ENCODE data around the gene BET1.
A peak's percentile ranks its signal among the peaks of the same experiment; 100 is the strongest.
"Not testable (repeated sequence)": the region's sequence is repeated elsewhere in the genome, so short reads cannot be mapped to it uniquely, and the experiment has no call there.

Gene BET1, protein sequence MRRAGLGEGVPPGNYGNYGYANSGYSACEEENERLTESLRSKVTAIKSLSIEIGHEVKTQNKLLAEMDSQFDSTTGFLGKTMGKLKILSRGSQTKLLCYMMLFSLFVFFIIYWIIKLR

DNA sequence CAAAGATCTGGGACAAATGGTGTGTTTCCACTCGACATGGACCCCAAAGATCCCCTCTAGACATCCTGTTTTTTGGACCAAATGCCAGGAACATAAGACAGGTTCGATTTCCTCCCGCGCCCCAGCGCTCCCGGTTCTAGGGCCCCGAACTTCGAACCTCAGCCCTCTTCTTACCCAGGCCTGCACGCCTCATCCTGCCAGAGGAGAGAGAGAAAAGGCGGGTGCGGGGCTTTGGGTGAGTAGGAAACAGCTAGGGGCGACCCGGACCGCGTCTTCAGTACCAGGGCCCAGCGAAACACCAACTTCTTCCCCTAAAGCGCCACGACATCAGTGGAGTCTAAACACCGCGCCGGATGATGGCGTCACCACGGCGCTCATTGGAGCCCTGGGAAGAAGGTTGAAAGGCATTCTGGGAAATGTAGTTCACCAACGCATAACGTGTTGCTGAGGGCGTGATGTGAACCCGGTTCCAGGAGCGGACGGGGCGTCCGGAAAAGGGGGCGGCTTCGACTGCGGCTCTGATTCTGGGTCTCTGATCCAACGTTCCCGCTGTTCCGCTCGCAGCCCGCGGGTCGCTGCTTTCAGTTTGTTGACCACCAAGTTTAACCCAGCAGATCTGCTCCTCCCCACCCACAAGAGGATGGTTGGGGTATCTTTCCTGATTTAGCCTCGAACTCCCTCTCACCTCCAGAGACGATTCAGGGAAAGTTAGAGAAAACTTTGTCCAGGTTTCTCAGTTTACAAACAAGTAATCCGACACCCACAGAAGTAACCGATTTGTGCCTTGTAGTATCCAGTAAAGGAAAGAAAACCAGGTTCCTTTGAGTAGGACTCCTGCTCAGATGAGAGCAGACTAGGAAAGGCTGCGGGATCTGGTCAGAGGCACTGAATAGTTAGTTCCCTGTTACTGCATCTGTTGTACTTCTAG is at the start of gene BET1:
Gene BET1, minus strand, starts transcription at position 332 of the 928 bp plus-strand sequence. Its CDS starts 139 bp downstream, at position 193.
- H3K4me3 ChIP-seq (ENCODE audit: low read depth, low read length): peak within 1 kb of the TSS; percentile 90

DNA sequence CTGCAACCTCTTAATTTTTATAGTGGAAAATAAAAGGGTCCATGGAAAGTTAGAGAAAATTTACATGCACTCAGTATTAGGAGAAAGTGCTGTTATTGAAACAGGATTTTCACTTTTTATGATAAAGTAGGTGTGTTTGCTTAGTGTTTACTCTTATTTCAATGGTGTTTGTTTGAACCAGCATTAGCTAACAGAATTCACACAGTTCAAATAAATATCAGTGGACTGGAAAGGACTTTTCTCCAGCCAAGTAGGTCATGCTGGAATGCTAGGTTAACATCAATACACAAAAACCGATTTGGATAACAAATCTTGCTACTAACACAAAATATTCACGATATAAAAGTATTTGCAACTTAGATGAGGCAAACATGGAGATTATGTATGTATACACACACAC is 49.4 kb upstream of the BET1 start:
- no peak overlapping the region for H3K4me3 ChIP-seq (ENCODE audit: low read depth, low read length)

DNA sequence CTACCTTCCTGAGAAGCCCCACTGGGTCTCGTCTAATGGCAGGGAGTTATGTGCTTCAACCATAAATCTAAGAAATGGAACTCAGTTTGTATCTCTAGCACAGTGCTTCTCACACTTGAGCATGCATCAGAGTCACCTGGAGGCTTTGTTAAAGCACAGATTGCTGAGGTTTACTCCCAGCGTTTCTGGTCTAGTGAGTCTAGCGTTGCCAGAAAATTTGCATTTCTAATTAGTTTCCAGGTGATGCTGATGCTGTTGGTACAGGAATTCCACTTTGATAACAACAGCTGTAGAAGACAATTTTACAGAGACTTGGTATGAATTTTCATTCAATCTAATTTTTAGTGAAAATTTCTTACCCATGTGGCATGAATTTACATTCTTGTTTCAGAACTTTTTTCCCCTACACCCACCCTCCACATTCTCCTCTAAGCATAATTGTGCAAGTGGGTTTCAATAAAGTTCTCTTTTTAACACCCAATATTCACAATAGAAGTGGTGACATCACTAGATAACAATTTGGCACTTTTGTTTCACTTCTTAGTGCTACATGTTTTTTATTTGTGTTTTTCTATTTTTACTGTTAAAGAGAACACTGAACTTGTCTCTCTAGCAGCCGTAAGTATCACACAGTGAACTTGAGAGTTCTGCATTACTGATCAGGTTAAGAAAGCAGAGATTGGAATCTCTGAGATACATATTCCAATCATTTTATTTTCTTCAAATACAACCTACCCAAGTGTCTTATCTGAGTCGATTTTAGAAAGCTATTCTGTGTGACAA is 48.4 kb upstream of the BET1 start:
- H3K4me3 ChIP-seq (ENCODE audit: low read depth, low read length): no peak overlapping the region

DNA sequence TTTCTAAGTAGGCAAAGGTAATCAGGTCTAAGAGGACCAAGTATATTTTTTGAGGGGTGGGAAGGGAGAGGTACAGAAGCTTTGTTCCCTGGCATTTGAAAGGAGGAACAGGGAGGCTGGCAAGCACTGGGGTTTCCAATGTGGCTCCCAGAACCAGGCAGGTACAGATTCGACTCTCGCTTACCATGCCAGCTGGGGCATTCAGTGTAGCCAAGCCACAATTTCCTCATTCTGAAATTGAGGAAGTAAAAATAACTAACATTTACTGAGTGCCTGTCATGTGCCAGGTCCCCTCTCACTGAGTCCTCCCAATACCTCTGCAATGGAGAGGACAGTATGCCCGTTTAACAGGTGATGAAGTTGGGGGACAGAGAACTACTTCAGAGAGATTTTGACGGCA is 45.9 kb upstream of the BET1 start:
- H3K4me3 ChIP-seq (ENCODE audit: low read depth, low read length): no peak overlapping the region

DNA sequence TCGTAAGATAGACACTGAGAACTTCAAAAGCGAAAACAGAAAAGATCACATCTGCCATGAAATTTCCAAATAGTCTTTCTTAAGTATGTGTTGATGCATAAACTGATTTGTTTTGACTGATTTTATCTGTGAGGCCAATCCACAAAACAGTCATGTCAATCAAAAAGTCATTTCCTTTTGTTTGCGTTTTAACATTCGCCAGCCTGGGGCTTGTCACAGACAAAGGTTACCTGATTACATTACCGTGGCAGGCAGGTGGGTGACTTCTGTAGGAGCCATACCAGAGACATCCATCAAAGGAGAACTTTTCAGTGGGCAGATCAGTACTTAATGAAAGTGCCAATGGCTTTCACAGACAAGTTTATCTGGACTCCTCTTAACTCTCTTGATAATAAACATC is 45.5 kb upstream of the BET1 start:
- H3K4me3 ChIP-seq (ENCODE audit: low read depth, low read length): no peak overlapping the region

DNA sequence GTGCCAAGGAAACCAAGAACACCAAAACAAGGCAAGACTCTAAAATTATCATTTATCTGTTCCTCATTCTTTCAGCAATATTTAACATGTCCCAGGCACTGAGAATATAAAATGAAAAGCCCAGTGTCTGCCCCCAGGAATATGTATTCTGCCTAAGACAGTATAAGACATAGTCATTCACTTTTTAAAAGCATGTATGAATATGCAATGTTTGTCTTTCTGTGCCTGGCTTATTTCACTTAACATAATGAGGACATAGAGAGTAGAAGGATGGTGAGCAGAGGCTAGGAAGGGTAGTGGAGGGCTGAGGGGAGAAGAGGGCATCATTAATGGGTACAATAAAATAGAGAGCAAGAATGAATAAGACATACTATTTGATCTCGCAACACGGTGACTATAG is 44.6 kb upstream of the BET1 start:
- no peak overlapping the region for H3K4me3 ChIP-seq (ENCODE audit: low read depth, low read length)

DNA sequence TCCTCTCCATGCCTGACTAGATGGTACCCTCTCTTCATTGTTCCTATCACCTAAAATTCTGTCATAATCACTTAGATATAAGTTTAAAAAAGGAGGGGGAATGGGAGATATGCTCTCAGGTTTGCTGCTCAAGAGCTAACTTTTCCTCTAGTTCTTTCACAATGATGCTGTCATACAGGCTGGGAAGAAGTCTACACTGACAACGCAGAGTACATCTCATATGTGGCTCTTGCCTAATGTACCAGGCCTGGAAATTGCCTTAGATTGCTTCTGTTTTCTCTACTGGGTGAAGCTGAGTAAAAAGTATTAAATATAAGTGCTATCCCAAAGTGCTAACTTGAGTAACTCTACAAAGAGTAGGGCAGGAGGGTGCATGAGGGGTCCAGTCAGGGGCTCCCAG is 43.8 kb upstream of the BET1 start:
- H3K4me3 ChIP-seq (ENCODE audit: low read depth, low read length): no peak overlapping the region

DNA sequence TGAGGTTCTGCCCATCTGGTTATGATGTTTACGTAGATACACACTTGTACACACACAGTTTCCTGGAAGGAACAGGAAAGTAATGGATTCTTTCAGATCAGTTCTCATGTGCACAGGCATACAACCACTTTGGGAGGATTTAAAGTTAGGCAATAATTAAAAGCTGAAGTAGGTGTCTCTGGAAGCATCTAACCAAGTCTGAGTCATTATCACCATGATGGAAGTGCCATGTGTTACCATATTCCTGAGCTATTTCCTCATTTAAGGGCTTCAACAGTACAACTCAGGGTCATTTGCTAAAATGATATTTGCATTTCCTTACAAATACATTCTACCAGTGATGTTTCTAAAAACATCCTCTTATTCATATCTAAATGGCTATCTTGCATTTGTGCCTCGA is 41.4 kb upstream of the BET1 start:
- no peak overlapping the region for H3K4me3 ChIP-seq (ENCODE audit: low read depth, low read length)

DNA sequence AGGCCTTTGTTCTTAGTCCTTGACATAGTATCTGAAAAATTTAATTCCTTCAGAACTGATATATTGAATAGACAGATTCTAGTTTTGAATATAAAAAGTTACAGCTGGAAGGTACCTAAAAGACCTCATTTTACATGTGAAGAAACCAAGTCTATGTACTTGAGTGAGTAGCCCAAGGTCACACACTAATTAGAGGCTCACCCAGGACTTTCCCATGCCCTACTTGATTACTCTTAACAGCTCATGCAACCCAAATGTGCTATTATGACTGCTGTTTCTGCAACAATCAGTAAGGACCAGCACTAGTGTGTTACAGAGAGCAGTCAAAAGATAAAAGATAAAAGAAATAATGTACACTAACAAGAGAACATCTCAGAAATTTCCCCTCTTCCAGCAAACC is 40.7 kb upstream of the BET1 start:
- H3K4me3 ChIP-seq (ENCODE audit: low read depth, low read length): no peak overlapping the region

DNA sequence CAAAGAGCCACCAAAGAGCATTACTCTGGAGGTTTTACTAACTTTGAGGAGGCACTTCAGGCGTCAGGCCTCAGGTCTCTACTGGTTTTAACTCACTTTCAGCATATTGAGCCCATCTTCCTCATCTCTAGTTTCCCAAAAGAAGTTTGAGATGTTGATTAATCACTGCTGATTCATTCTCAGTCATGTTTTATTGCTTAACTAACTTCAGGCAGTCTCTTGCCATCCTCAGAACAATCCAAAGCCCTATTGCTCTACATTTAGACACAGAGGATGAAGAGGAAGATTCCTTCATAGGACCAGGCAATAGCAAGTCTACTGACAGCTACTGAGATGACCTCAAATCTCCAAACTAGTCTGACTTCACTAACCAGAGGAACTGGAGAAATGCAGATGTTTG is 39.1 kb upstream of the BET1 start:
- no peak overlapping the region for H3K4me3 ChIP-seq (ENCODE audit: low read depth, low read length)

DNA sequence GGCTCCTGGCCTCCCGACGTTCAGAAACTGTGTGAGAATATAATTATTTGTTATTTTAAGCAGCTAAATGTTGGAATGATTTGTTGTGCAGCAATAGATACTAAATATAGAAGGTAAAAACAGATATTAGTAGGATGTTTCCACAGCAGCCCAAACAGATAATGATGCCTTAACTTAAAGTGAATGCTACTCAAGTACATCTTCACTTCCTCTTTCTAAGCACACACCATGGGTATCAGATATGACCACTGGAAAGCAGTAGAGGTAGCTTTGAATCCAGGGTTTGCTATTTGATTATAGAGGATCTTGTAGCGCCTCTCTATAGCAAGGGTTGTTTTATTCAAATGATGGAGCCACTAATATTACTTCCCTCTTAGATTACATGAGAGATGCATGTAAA is 38.2 kb upstream of the BET1 start:
- H3K4me3 ChIP-seq (ENCODE audit: low read depth, low read length): no peak overlapping the region

DNA sequence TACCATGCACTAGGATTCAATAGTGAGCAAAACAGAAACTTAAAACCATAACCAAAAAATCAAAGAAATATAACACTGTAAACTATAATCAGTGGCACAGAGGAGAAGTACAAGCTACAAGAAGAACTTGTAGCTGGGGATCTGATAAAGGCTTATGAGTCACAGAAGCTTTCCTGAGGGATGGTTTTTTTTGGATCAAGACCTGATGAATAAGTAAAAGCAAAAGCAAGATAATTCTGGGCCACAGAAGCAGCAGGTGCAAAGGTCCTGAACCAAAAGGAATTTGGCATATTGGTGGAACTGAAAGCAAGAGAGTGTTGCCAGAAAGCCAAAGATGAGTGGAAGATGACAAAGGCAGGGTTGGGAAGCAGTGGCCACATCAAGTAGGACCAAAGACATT is 37.4 kb upstream of the BET1 start:
- H3K4me3 ChIP-seq (ENCODE audit: low read depth, low read length): no peak overlapping the region

DNA sequence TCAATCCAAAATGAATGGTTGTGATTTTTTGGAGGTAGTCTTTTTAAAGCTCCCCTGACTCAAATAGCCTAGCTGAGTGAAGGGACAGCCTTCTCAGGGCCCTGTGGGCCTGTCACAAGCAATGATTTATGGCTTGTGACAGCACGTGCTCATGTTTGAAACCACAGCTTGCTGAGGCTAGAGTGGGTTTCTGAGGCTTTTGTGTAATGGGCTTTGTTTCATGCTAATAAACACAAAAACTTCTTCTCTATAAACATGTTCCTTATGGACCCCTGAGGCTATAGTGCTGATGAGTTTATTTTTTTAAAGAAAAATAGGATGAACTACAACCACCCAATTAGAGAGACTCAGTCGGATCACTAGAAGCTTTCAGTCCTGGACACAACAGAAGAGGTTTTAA is 36.1 kb upstream of the BET1 start:
- no peak overlapping the region for H3K4me3 ChIP-seq (ENCODE audit: low read depth, low read length)

DNA sequence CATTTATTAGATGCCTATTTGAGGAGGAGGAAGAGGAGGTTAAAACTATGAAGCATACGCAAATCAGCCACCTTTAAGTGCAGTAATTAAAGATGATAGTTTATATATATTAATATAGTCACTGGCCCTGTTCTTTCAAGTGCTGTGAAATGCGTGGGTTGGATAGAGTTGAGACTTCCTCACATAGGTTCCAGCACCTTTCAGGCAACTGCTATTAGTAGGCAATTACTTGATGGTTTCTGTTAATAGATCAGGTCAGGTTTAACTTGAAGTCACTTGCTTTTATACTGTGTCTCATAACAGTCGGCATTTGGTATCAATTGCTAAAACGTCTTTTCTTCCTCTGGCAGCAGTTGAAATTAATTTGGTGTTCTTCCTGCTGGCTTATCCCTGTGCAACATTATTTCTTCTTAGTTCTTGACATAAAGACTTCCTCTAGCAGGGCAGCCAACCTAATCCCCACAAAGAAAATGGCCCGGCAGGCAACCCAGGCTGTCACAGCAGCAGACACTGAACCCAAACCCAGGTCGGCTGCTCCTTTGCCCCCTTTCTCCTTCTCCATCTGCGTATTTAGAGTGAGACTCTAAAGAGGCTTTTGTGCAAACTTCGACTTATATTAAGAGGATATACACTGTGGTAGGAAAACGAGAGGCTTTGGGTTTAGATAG is 35.3 kb upstream of the BET1 start:
- no peak overlapping the region for H3K4me3 ChIP-seq (ENCODE audit: low read depth, low read length)

DNA sequence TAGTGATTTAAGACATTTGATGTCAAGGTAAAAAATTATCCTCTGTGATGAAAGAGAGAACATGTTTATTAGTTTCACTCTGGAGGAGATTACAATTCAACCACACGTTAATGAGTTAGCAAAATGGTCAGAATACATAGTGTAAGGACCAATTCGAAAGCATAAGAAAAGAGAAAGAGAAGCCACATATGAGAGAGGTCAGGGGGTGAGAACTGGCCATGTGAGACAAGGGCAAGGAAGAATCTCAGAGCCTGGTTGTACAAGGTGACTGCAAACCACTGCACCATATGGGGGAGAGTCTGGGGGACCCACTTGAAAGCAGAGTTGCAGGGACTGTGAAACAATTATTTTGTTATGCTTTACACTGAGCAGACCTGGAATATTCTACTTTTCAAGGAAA is 27.7 kb upstream of the BET1 start:
- no peak overlapping the region for H3K4me3 ChIP-seq (ENCODE audit: low read depth, low read length)

DNA sequence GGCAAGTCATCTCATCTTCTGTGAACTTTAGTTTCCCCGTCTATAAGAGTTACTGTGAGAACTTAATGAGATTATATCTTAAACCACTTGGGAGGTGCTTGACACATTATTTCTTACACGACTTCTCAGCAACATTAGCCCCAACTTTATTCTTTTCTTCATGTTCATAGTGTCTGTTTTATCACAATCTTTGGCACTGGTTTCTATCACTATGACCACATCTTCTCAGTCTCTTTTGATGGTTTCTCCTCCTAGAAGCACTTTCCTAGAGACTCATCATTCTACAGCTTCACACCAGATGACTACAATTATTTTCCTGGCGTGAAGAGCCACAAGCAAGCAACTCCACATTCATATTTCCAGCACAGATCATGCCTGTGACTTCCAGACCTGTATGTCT is 26.5 kb upstream of the BET1 start:
- H3K4me3 ChIP-seq (ENCODE audit: low read depth, low read length): no peak overlapping the region

DNA sequence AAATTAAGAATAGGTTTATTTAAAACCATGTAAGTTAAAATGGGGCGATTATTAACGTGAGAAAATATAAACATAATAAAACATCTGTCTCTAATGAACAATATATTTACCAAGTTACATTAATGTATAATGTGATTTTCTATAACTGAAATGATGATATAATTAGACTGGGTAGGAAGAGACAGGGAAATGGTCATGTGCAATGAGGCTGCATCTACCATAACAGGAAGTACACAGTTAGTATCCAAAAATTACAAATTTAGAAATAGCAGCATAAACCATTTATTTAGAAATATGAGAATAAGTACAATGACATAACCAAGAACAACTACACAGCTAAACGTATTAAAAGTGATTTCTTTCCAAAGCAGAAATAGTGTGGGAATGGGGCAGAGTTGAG is 25.8 kb upstream of the BET1 start:
- H3K4me3 ChIP-seq (ENCODE audit: low read depth, low read length): no peak overlapping the region

DNA sequence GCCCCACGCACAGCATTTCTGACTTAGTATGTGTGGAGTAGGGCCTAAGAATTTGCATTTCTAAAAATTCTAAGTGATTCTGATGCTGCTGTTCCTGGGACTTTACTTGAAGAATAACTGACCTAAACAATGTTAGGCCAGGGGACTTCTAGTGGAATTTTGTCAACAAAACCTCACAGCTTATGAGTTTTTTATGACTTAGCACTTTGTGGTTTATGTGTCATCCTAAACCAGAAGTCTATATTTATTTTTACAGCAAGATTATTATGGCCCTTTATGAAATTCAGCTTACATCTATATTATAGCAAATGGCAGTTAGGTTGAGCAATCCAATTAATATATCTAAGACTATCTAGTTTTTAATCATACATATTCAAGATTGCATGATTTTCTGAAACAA is 24.6 kb upstream of the BET1 start:
- H3K4me3 ChIP-seq (ENCODE audit: low read depth, low read length): no peak overlapping the region

DNA sequence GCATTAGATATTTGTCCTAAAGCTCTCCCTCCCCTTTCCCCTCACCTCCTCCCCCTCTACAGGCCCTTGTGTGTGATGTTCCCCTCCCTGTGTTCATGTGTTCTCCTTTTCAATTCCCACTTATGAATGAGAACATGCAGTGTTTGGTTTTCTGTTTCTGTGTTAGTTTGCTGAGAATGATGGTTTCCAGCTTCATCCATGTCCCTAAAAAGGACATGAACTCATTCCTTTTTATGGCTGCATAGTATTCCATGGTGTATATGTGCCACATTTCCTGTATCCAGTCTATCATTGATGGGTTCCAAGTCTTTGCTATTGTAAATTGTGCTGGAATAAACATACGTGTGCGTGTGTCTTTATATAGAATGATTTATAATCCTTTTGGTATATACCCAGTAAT is 22.5 kb upstream of the BET1 start:
- not testable (repeated sequence) for H3K4me3 ChIP-seq (ENCODE audit: low read depth, low read length)

DNA sequence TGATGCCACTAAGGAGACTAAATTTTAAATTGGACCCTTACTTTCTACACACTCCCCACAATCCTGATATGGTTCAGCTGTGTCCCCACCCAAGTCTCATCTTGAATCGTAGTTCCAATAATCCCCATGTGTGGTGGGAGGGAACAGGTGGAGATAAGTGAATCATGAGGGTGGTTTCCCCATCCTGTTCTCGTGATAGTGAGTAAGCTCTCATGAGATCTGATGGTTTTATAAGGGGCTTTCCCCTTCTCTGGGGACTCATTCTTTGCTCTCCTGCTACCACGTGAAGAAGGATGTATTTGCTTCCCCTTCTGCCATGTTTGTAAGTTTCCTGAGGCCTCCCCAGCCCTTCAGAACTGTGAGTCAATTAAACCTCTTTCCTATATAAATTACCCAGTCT is 18.4 kb upstream of the BET1 start:
- H3K4me3 ChIP-seq (ENCODE audit: low read depth, low read length): no peak overlapping the region

DNA sequence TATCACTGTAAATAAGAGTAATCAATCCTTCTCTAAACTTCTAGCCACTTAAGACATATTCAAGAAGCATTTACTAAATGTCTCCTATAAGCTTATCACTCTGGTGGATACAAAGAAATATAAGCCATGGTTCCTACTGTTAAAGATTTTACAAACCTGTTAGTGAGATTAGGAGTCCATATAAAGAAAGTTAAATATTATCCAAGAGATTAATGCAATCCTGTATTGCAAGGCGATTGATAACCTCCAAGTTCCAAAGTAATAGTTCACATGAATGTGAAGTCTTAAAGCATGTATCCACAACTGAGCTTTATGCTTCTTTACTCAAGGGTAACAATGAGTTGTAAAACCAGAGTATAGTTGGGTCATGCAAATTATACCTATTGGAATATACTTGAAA is 12.6 kb upstream of the BET1 start:
- H3K4me3 ChIP-seq (ENCODE audit: low read depth, low read length): no peak overlapping the region
